Epithelial cell of esophagus (primary cell): Measurements from ENCODE around the gene MAJIN.

Source experiments
- DNase-seq: peaks from one replicate; pipeline ENCODE4 v3.0.0; 2010; ENCODE audit warnings: low read depth
- H3K4me3 ChIP-seq: 2 replicates; pipeline ENCODE4 v1.5.1; 2011; ENCODE audit warnings: mild to moderate bottlenecking, low read length, control low read depth
- TF ChIP-seq, protein P1 (sequence below): IDR thresholded peaks from 2 replicates; pipeline ENCODE4 v1.5.1; 2011; ENCODE audit warnings: low read depth, mild to moderate bottlenecking, low read length, control low read depth, inconsistent platforms; ENCODE audit not compliant: insufficient read depth; ENCODE audit errors: missing control alignments

The MAJIN gene

DNA sequence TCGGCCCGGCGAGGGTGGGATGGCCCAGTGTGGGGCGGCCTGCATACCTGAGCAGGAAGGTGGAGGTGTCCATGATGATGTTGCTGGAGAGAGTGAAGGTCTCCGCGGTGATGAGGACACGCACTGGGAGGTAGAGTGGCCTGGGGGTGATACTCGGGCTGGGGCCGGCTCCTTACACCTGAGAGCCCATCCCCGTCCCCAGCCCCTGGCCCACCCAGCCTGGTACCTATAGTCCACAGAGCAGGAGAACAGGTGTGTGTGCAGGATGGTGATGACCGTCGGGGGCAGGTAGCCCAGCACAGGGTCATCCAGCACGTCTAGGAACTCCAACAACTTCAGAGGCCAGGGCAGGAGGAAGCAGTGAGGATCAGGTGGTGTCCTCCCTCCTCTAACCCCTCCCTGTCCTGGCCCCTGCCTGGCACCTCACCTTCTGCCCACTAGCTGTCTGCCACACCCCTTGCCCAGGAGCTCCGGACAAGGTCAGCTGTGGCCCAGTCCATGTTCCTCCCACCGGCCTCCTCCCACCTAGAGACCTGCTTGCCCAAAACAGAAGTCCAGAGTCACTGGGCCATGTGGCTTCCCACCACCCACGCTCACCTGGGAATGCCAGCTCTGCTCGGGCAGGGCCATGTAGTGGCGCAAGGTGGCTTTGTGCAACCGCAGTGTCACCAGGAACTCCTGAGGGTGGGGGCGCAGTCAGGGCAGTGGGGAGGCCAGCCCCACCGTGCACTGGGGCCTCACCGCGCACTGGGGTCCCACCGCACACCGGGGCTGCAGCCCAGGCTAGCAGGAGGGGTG, 66.2 kb downstream of the MAJIN start:
- TF ChIP-seq, protein P1, sequence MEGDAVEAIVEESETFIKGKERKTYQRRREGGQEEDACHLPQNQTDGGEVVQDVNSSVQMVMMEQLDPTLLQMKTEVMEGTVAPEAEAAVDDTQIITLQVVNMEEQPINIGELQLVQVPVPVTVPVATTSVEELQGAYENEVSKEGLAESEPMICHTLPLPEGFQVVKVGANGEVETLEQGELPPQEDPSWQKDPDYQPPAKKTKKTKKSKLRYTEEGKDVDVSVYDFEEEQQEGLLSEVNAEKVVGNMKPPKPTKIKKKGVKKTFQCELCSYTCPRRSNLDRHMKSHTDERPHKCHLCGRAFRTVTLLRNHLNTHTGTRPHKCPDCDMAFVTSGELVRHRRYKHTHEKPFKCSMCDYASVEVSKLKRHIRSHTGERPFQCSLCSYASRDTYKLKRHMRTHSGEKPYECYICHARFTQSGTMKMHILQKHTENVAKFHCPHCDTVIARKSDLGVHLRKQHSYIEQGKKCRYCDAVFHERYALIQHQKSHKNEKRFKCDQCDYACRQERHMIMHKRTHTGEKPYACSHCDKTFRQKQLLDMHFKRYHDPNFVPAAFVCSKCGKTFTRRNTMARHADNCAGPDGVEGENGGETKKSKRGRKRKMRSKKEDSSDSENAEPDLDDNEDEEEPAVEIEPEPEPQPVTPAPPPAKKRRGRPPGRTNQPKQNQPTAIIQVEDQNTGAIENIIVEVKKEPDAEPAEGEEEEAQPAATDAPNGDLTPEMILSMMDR = no peak
- no peak overlapping the region for H3K4me3 ChIP-seq
- no peak for DNase-seq

DNA sequence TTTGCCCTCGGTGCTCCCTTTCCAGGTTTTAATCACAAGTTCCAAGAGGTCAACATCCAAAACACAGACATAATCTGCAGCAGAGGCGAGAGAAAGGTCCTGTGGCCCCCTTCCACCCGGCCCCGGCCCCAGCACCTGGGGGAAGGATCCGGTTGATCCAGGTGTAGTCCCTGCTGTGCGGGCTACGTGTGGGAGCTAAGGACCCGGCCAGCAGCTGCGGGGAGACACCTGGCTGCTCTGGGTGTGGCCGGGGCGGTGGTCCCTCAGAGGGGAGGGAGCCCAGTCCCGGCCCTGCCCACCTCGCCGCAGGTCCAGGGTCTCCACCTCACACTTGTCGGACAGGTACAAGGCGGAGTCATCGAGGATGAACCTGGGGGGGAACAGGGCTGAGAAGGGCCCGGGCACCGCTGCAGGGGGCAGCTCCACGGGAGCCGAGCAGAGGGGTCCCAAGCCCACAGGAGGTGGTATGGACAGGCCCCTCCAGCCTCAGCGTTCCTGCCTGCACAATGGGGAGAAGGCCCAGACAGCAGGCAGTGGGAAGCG, 68.5 kb downstream of the MAJIN start:
- no peak overlapping the region for H3K4me3 ChIP-seq
- DNase-seq = no peak
- TF ChIP-seq, protein P1 = no peak

DNA sequence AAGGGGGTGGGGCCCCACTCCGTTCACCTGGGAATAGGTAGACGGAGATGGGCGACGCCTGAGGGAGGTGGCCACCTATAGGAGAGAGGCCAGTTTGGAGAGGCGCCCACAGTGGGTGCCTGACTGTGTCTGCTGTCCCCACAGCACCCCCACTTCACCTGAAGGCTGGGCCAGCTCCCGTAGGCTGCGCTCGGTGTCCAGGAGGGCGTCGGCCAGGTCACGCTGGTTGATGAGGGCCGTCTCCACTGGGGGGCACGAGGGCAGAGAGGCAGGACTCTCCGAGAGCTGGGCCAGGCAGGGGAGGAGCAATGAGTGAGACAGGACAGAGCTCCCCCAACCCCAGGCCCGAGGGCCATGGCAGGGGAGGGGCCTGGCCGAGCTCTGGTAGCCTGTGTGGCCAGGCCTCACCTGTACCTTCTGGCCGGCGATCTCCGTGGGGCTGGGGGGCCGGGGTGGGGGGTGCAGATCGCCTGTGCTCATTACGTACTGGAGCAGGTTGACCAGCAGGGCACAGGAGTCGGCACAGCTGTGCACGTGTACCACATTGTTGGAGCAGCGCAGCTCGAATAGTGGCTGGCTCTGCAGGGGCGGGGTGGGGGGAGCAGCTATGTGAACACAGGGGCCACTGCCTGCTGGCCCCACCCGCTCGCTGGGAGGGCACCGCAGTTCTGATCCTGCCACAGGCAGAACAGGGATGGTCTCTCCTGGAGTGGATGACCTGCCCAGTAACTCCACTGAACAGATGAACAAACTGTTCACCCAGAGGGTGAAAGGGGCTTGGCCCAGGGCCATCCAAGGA, 69.6 kb downstream of the MAJIN start:
- DNase-seq = no peak
- H3K4me3 ChIP-seq = no peak overlapping the region
- TF ChIP-seq, protein P1 = no peak

DNA sequence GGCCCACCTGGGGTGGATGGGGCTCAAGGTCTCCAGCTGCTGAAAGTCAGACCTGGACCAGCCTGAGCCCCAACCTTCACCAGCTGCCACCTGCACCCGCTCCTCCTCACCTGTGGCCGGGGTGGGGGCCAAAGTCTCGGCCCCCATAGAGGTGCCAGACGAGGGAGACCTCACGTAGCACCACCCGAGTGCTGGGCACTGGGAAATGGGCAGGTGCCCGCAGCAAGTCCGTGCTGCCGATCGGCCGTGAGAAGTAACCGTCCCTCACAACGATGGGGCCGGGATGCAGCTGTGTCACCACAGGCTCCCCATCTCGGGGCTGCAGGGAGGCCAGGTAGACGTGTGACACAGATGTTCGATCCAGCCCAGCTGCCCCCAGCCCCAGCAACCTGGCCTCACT, 71.1 kb downstream of the MAJIN start:
- DNase-seq = no peak
- H3K4me3 ChIP-seq = no peak overlapping the region
- TF ChIP-seq, protein P1 = no peak

DNA sequence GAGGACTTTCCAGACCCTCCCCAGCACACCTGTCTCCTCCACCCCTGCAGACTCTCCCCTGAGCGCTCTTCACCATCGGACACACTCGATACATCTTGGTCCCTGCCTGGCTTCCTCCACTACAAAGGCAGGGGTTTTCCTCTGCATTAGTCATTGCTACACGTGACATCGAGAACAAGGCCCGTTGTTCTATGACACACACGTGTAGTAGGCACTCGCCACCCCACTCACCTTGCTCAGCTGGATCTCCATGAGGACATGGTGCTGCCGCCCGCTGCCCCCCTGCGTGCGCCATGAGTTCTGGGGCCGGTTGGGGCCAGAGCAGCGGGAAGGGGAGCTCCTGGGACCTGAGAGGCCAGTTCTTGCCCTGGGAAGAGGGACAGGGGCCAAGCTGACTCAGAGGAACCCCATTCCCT, 71.6 kb downstream of the MAJIN start:
- peak; percentile 89 for DNase-seq
- H3K4me3 ChIP-seq = no peak overlapping the region
- TF ChIP-seq, protein P1 = no peak

DNA sequence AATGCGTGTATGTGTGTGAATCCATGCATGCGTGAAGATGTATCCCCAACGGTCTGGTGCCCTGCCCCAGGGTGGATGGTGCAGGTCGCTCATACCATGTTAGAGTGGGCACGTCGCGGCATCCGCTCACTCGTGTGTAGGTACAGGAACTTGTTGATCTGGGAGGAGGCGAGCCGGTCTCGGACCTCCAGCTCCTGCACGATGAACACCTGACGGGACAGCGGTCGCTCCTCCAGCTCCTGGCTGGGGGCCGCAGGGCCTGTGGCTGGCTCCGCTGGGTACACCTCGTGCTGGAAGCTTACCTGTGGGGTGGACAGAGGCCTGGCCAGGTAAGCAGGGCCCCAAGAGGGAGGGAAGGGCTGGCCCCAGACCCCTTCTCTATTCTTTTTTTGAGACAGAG, 73.4 kb downstream of the MAJIN start:
- DNase-seq = no peak
- H3K4me3 ChIP-seq = no peak overlapping the region
- TF ChIP-seq, protein P1 = no peak
